ENCODE measurements around the gene SLX4.

The SLX4 gene

DNA sequence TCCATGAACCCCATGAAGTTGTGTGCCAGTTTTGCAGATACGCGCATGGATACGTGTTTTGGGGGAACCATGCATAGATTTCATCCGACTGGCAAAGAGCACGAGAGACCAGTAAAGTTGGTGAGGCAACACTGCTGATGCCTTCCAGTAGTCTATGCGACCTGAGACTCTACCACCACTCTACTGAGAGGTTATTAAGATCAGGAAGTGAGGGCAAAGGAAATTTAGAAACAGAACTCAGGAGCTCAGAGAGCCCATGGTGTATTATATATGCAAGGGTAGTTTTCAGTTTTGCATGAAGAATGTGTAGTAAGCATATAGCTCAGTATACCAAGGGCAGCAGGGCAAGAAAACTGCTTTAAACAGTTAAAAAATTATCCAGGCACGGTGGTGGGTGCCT lies 4.2 kb downstream of the SLX4 start:
- TF ChIP-seq, protein P1, sequence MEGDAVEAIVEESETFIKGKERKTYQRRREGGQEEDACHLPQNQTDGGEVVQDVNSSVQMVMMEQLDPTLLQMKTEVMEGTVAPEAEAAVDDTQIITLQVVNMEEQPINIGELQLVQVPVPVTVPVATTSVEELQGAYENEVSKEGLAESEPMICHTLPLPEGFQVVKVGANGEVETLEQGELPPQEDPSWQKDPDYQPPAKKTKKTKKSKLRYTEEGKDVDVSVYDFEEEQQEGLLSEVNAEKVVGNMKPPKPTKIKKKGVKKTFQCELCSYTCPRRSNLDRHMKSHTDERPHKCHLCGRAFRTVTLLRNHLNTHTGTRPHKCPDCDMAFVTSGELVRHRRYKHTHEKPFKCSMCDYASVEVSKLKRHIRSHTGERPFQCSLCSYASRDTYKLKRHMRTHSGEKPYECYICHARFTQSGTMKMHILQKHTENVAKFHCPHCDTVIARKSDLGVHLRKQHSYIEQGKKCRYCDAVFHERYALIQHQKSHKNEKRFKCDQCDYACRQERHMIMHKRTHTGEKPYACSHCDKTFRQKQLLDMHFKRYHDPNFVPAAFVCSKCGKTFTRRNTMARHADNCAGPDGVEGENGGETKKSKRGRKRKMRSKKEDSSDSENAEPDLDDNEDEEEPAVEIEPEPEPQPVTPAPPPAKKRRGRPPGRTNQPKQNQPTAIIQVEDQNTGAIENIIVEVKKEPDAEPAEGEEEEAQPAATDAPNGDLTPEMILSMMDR (IDR thresholded peaks at IDR 0.05; ENCODE audit: insufficient read depth, missing control alignments): no peak
- no peak for DNase-seq (ENCODE audit: insufficient read length, low spot score)
- no peak for FAIRE-seq

GRCh38 chr16:3606441-3606840 lies 5.0 kb downstream of the SLX4 start:
- no peak for DNase-seq (ENCODE audit: insufficient read length, low spot score)
- TF ChIP-seq, protein P1 (IDR thresholded peaks at IDR 0.05; ENCODE audit: insufficient read depth, missing control alignments): no peak
- no peak for FAIRE-seq

DNA sequence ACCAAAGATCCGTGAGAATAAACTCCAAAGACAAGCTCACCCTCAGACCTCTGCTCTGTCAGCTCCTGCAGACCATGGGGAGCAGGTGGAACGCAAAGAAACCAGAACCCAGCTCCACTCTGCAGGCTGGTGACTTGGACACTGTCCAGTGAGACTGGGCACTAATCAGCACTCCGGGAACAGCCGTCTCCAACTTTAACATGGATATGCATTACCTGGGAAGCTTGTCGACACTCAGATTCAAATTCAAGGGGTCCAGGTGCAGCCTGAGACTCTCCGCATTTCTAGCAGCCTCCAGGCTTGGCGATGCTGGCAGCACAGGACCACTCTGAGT lies 9.1 kb downstream of the SLX4 start:
- TF ChIP-seq, protein P1 (IDR thresholded peaks at IDR 0.05; ENCODE audit: insufficient read depth, missing control alignments): no peak
- FAIRE-seq (no peak), DNase-seq (ENCODE audit: insufficient read length, low spot score) (no peak)

DNA sequence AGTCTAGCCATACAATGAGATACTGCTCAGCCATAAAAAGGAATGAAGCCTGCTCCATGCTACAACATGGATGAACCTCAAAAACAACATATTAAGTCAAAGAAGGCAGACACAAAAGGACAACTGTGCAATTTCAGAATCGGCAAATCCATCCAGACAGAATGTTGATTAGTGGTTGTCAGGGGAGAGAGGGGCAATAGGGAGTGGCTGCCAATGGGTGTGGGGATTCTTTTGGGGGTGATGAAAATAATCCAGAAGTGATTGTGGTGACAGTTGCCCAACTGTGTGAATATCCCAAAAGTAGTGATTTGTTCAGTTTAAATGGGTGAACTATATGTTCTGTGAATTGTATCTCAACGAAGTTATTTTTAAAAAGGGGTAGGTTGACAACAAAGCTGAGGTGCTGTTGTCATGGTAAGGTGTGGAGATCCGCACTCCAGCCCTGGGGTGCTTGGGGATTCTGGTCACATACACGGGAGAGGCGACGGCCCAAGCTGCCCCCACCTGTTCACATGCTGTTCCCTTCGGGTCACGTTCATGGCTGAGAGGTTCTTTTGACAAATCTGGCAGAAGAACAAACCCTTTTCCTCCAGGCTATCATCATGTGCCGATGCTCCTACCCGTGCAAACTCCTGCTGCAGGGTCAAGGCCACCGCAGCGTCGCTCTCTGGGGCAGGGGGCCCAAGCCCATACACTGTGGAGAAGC lies 9.6 kb downstream of the SLX4 start:
- no peak for DNase-seq (ENCODE audit: insufficient read length, low spot score)
- no peak for FAIRE-seq
- TF ChIP-seq, protein P1 (IDR thresholded peaks at IDR 0.05; ENCODE audit: insufficient read depth, missing control alignments): no peak

GRCh38 chr16:3599922-3600321 lies 11.5 kb downstream of the SLX4 start:
- TF ChIP-seq, protein P1 (IDR thresholded peaks at IDR 0.05; ENCODE audit: insufficient read depth, missing control alignments): no peak
- DNase-seq (ENCODE audit: insufficient read length, low spot score) (no peak), FAIRE-seq (no peak)

DNA sequence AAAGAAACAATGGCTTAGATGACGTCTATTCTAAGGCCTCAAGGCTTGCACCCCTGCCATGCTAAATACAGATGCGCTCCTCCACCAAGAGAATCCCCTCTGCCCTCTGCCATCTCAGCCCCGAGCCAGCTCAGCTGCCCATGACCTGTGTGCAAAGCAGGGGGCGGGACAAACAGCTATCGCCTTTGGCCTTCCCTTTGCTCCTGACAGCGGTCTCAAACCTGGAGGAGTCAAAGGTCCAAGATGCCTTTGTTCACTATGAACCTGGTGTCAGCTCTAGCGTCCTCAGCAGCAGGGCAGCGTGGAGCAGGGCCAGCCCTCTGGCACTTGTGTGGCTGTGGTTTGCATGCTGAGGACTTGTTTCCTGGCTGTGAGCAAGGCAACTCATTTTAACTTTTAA lies 12.3 kb downstream of the SLX4 start:
- TF ChIP-seq, protein P1 (IDR thresholded peaks at IDR 0.05; ENCODE audit: insufficient read depth, missing control alignments): no peak
- no peak for FAIRE-seq
- DNase-seq (ENCODE audit: insufficient read length, low spot score): no peak

GRCh38 chr16:3598236-3598635 lies 13.2 kb downstream of the SLX4 start:
- DNase-seq (ENCODE audit: insufficient read length, low spot score) (no peak), FAIRE-seq (no peak)
- TF ChIP-seq, protein P1 (IDR thresholded peaks at IDR 0.05; ENCODE audit: insufficient read depth, missing control alignments): no peak
